ENCODE measurements around the gene ASPSCR1. TPM values are rescaled to one million over a fixed set of nuclear protein-coding genes. Genes with fewer than 3 reads are reported as not detected.

The ASPSCR1 gene
- total and polyA plus RNA-seq, 9 of the 15 experiments (the other 6 are each of a cell fraction or from before 2014, with no cell fraction given): 0.90 to 36.9 (median 11.6) TPM

- H4K20me1 ChIP-seq (replicated peaks; ENCODE audit: control insufficient read depth, insufficient read depth, low read length): 0 out of 2 replicates have a peak, but pooled peaks cover 4% of the 10 kb centered on the region
- no peak for DNase-seq (ENCODE audit: extremely low read depth in 1 of 4, low spot score in 3 of 4)
- ChIA-PET CTCF (ENCODE audit: low intra/inter-chr PET ratio) (no interaction called here), POLR2A (no interaction called here)
- H3K4me3 ChIP-seq: no peak overlapping the region
- no peak for TF ChIP-seq ZBTB11 (CRISPR knock-in tag; IDR thresholded peaks at IDR 0.05)
- TF ChIP-seq HMGXB4 (CRISPR knock-in tag; IDR thresholded peaks at IDR 0.05): no peak
- TF ChIP-seq AFF1 (IDR thresholded peaks at IDR 0.05; ENCODE audit: low read depth in 1 of 2, partially characterized antibody in 2 of 2): no peak
- no peak for ATAC-seq
- no peak for FAIRE-seq
- peak overlapping the region in 1 of 2 experiments; percentile 45; a peak in 1 of 4 replicates for H3K9ac ChIP-seq (ENCODE audit: insufficient read depth in 1 of 2, low read depth in 2 of 2, low read length in 2 of 2)
- intact Hi-C loops (cut with micrococcal nuclease): no loop called here
- H3K9me1 ChIP-seq (ENCODE audit: control insufficient read depth, insufficient read depth, low read length): peaks cover 3% of the 10 kb centered on the region
- WGBS (ENCODE audit: insufficient coverage, low coverage, missing lambda C conversion rate): 85% methylated on average over 20 of the region's 26 CpGs
- no peaks in the 10 kb centered on the region; the same call in 2 of the 3 replicates for H3K36me3 ChIP-seq (ENCODE audit: control insufficient read depth, insufficient read depth, low read length)
- BruUV-seq (replicated peaks): no TSS peak
- in situ Hi-C loops (cut with MboI): no loop called here
- H3K79me2 ChIP-seq (ENCODE audit: control insufficient read depth, insufficient read depth, low read length): no peaks in the 10 kb centered on the region
- no peaks in the 10 kb centered on the region for H3K9me3 ChIP-seq (replicated peaks; ENCODE audit: control insufficient read depth, insufficient read depth, low read depth, low read length)
- H3K27me3 ChIP-seq (ENCODE audit: control insufficient read depth in 2 of 2, insufficient read depth in 2 of 2, low read length in 2 of 2): no peaks in the 10 kb centered on the region
- H3K27ac ChIP-seq (ENCODE audit: extremely low read depth, low read depth, low read length): no peak overlapping the region
- H2AFZ ChIP-seq (ENCODE audit: low read depth, low read length): no peak overlapping the region
- H3K4me2 ChIP-seq (ENCODE audit: insufficient read depth, low read length): no peak overlapping the region
- H3K4me1 ChIP-seq (replicated peaks in 1 of 2; ENCODE audit: control insufficient read depth in 2 of 2, insufficient read depth in 2 of 2, low read length in 2 of 2): peaks cover 0 to 84% of the 10 kb centered on the region in 2 experiments; a peak in 1 of 5 replicates
Observed at GRCh38 chr17:82008258-82008940, 31.0 kb downstream of the ASPSCR1 start.

All from K562 (cell line).